C4-2B (cell line): ENCODE data around the gene GPATCH1.

Experiments
- ZFX ChIP-seq: fragments of 450-650 bp; IDR thresholded peaks from 2 replicates; pipeline ENCODE4 v1.6.1; 2017
- TF ChIP-seq, protein P1 (sequence below): fragments of 450-650 bp; conservative IDR thresholded peaks from 2 replicates; pipeline ENCODE4 v1.5.1; 2017; ENCODE audit warnings: mild to moderate bottlenecking

DNA sequence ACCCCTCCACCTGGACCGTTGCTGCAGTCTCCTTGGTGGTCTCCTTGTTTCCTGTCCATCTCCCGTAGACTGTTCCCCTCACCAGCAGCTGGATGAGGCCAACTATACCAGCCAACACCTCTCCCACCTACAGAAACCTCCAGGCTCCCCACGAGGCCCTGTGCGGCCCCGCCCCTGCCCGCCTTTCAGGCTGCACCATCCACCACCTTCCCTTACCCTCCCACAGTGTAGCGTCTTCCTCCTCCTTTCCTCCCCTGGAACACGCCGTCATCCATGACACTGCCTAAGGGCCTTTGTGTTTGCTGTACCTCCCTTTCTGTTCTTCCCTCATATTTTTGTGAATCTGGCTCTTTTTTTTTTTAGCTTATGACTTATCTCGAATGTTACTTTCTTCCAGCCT lies 27.2 kb downstream of the GPATCH1 start:
- TF ChIP-seq, protein P1, sequence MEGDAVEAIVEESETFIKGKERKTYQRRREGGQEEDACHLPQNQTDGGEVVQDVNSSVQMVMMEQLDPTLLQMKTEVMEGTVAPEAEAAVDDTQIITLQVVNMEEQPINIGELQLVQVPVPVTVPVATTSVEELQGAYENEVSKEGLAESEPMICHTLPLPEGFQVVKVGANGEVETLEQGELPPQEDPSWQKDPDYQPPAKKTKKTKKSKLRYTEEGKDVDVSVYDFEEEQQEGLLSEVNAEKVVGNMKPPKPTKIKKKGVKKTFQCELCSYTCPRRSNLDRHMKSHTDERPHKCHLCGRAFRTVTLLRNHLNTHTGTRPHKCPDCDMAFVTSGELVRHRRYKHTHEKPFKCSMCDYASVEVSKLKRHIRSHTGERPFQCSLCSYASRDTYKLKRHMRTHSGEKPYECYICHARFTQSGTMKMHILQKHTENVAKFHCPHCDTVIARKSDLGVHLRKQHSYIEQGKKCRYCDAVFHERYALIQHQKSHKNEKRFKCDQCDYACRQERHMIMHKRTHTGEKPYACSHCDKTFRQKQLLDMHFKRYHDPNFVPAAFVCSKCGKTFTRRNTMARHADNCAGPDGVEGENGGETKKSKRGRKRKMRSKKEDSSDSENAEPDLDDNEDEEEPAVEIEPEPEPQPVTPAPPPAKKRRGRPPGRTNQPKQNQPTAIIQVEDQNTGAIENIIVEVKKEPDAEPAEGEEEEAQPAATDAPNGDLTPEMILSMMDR: no peak
- TF ChIP-seq ZFX: no peak
